Heart right ventricle (tissue), 16 donors: ENCODE measurements around the gene SOX11. TPM values are rescaled to one million over a fixed set of nuclear protein-coding genes. Genes with fewer than 3 reads are reported as not detected.

Experiments used
- ATAC-seq, 8 donors: fragments of 200-7000 bp; cut with Tn5 transposase; one replicate each; pipeline ENCODE4 v1.9.1; 2020; ENCODE audit warnings: mild to moderate bottlenecking in 8 of 8, moderate library complexity in 8 of 8, moderate number of reproducible peaks in 1 of 8
- DNase-seq, 2 donors: peaks; one replicate each; pipeline ENCODE4 v3.0.0-alpha.2; 2020
- H3K27ac ChIP-seq, 10 donors: fragments of 200-600 bp; sonication (generic) in 2 of 10; one replicate each; pipeline versions ENCODE4 v1.5.0 to v1.8.0; 2020 to 2022; ENCODE audit warnings: mild to moderate bottlenecking in 3 of 10
- H3K27me3 ChIP-seq, 7 donors: fragments of 200-600 bp; one replicate each; pipeline ENCODE4 v1.8.0; 2021 to 2022; ENCODE audit warnings: mild to moderate bottlenecking in 2 of 7
- H3K36me3 ChIP-seq, 9 donors: fragments of 200-600 bp; sonication (generic) in 1 of 9; one replicate each; pipeline versions ENCODE4 v1.5.0 to v1.8.0; 2020 to 2022; ENCODE audit warnings: mild to moderate bottlenecking in 2 of 9
- H3K4me1 ChIP-seq, 9 donors: fragments of 200-600 bp; sonication (generic) in 1 of 9; one replicate each; pipeline versions ENCODE4 v1.5.0 to v1.8.0; 2020 to 2022; ENCODE audit warnings: mild to moderate bottlenecking in 4 of 9
- H3K4me3 ChIP-seq, 10 donors: fragments of 200-600 bp; sonication (generic) in 2 of 10; one replicate each; pipeline versions ENCODE4 v1.5.0 to v1.8.0; 2020 to 2022; ENCODE audit warnings: mild to moderate bottlenecking in 7 of 10, moderate library complexity in 2 of 10
- H3K9me3 ChIP-seq, 11 donors: fragments of 200-600 bp in 10 of 11; sonication (generic) in 2 of 11; one replicate each; pipeline versions ENCODE4 v1.5.0 to v1.8.0; 2013 to 2022; ENCODE audit warnings: mild to moderate bottlenecking in 2 of 11, control low read depth in 1 of 11, moderate library complexity in 1 of 11
- CTCF ChIP-seq, 9 donors: fragments of 200-600 bp; sonication (generic) in 2 of 9; IDR thresholded peaks; one replicate each; pipeline versions ENCODE4 v1.5.0 to v1.8.0; 2021 to 2022; ENCODE audit warnings: antibody characterized with exemption in 9 of 9, mild to moderate bottlenecking in 5 of 9, moderate library complexity in 1 of 9
- WGBS, 2 donors: extraction: QIAGEN DNeasy Blood & Tissue Kit; methylation state at CpG; one replicate each; pipeline ENCODE4 v1.1.7; 2013; ENCODE audit warnings: inconsistent platforms in 1 of 2; 5-methylcytosine and 5-hydroxymethylcytosine counted together
- intact Hi-C, 10 donors: fragments of 100-400 bp; cut with DNase I; formaldehyde crosslinking; loops; one replicate each; pipeline versions ENCODE4 v1.11.1 to v1.14.2; 2022
- polyA plus RNA-seq, 2 donors: library from polyadenylated mRNA; stranded (reverse); fragments of 200-250 nt; gene quantifications; one replicate each; pipeline ENCODE4 v1.2.3, GENCODE V29; 2013
- total RNA-seq, 10 donors: library from RNA; stranded (reverse); fragmentation: NEBNext Ultra II Directional in 3 of 10; extraction: Animal tissue kit (Norgen Biotek cat#: 25700) in 3 of 10; gene quantifications; one replicate each; pipeline versions ENCODE4 v1.2.1 to v1.2.4, GENCODE V29; 2021 to 2023
- donor health status: Arrhythmogenic right ventricular cardiomyopathy.
- donor health status: ischemic (EF 13 %, LVEDD 7.1; RV severe dilation, severe dysfunction).
- donor health status: healthy with polysubstance abuse.
- donor health status: DM: no; HTN: yes; CAD: no.
- donor health status: DM: no; HTN: no; CAD: no.
- donor health status: ischemic (EF 25% LVEDD 6.9; RV normal size, moderate dysfunction).
- donor health status: ischemic (EF 25% LVEDD 5.7; RV mildly dilated, moderate dysfunction).
- donor health status: healthy.
- donor health status: DM: yes; HTN: yes; CAD: no.
- donor health status: Ischemic cardiomyopathy.
- donor health status: ischemic (EF 35%, LVEDD 5.7; RV mildly dilated, moderate dysfunction).
- donor health status: nonischemic (EF 11% LVEDD 7.7; RV severe dilation, severe dysfunction).
- donor health status: DM: yes; HTN: yes; CAD: no.
- donor health status: PGD.
- donor health status: ischemic (EF 29% LVEDD 5.4; RV normal size, mild dysfunction).
- donor health status: nonischemic (EF 23%, LVEDD 6.1; RV moderate dilation, normal function).

The SOX11 gene
- total and polyA plus RNA-seq, 12 donors: 0.25 to 5.8 (median 1.3) TPM

GRCh38 chr2:5722236-5722635 lies 30.1 kb downstream of the SOX11 start:
- intact Hi-C loops: no loop called here
- ATAC-seq: no peak
- Histone ChIP-seq H3K4me1 (peaks cover 0 to 11% (median 0%) of the 10 kb centered on the region in 9 donors), H3K36me3 (no peaks in the 10 kb centered on the region), H3K9me3 (peaks cover 0 to 7% (median 0%) of the 10 kb centered on the region in 11 donors), H3K27me3 (peaks cover 0 to 18% (median 6%) of the 10 kb centered on the region in 7 donors), H3K4me3 (no peak overlapping the region), H3K27ac (no peak overlapping the region)
- TF ChIP-seq CTCF (IDR thresholded peaks at IDR 0.05): no peak
- 87 to 91% methylated on average over 5 of the region's 5 CpGs for whole genome bisulfite sequencing, 2 donors
- DNase-seq: no peak

GRCh38 chr2:5723791-5724735 lies 31.9 kb downstream of the SOX11 start:
- Histone ChIP-seq H3K27me3 (peaks cover 0 to 4% (median 0%) of the 10 kb centered on the region in 7 donors), H3K27ac (no peak overlapping the region), H3K4me1 (peaks cover 0 to 11% (median 0%) of the 10 kb centered on the region in 9 donors), H3K4me3 (no peak overlapping the region), H3K36me3 (no peaks in the 10 kb centered on the region), H3K9me3 (peaks cover 0 to 5% (median 0%) of the 10 kb centered on the region in 11 donors)
- no peak for TF ChIP-seq CTCF (IDR thresholded peaks at IDR 0.05)
- DNase-seq: no peak
- WGBS, 2 donors: 86 to 88% methylated on average over 17 of the region's 17 CpGs
- no peak for ATAC-seq
- intact Hi-C loops: no loop called here

- Histone ChIP-seq H3K4me3 (no peak overlapping the region), H3K27ac (no peak overlapping the region), H3K9me3 (peaks cover 0 to 2% (median 0%) of the 10 kb centered on the region in 11 donors), H3K4me1 (peaks cover 0 to 11% (median 0%) of the 10 kb centered on the region in 9 donors), H3K36me3 (no peaks in the 10 kb centered on the region), H3K27me3 (peaks cover 0 to 4% (median 0%) of the 10 kb centered on the region in 7 donors)
- no peak for DNase-seq
- intact Hi-C loops: no loop called here
- 96 to 100% methylated on average over 1 of the region's 1 CpG for WGBS, 2 donors
- TF ChIP-seq CTCF (IDR thresholded peaks at IDR 0.05): no peak
- ATAC-seq: no peak
Observed at GRCh38 chr2:5725072-5725471, 32.9 kb downstream of the SOX11 start.

GRCh38 chr2:5725794-5726463 lies 33.7 kb downstream of the SOX11 start:
- H3K9me3 ChIP-seq: no peaks in the 10 kb centered on the region
- peaks cover 0 to 11% (median 0%) of the 10 kb centered on the region in 9 donors for H3K4me1 ChIP-seq
- no peak overlapping the region for H3K27ac ChIP-seq
- H3K27me3 ChIP-seq: peaks cover 0 to 9% (median 0%) of the 10 kb centered on the region in 7 donors
- H3K4me3 ChIP-seq: peak overlapping the region in 9 of 10 donors; percentile 17 to 55 (median 43)
- DNase-seq: no peak
- WGBS, 2 donors: 4% methylated on average over 23 of the region's 23 CpGs
- no peaks in the 10 kb centered on the region for H3K36me3 ChIP-seq
- peak in 1 of 9 donors; percentile 3 for TF ChIP-seq CTCF (IDR thresholded peaks at IDR 0.05)
- intact Hi-C loops: no loop called here
- peak; percentile 38 to 79 (median 54) for ATAC-seq
